CD4-positive, CD25-positive, alpha-beta regulatory T cell (primary cell): ENCODE results near the gene AOC3. TPM values are rescaled to one million over a fixed set of nuclear protein-coding genes. Genes with fewer than 3 reads are reported as not detected.
"Not testable (repeated sequence)": the region's sequence is repeated elsewhere in the genome, so short reads cannot be mapped to it uniquely, and the experiment has no call there.

Source experiments
- ATAC-seq, 2 donors: fragments of 150-1000 bp; cut with Tn5 transposase; one replicate each; pipeline ENCODE4 v1.10.0; 2021; ENCODE audit warnings: low read depth in 2 of 2, moderate number of reproducible peaks in 2 of 2, moderate library complexity in 1 of 2
- DNase-seq, 3 donors: peaks; one replicate each; pipeline versions ENCODE4 v3.0.0 to v3.0.0-alpha.2; 2012 to 2022; ENCODE audit warnings: mixed read lengths in 1 of 3
- H3K27ac ChIP-seq: one replicate; pipeline ENCODE4 v1.7.0; 2013; ENCODE audit warnings: mild to moderate bottlenecking, low read length; ENCODE audit not compliant: insufficient read depth, poor library complexity, severe bottlenecking
- H3K27me3 ChIP-seq: one replicate; pipeline ENCODE4 v1.7.0; 2013; ENCODE audit warnings: low read length; ENCODE audit not compliant: control insufficient read depth, insufficient read depth
- H3K36me3 ChIP-seq: one replicate; pipeline ENCODE4 v1.7.0; 2013; ENCODE audit warnings: mild to moderate bottlenecking, low read length, moderate library complexity; ENCODE audit not compliant: control insufficient read depth, insufficient read depth
- H3K4me1 ChIP-seq: 2 replicates; pipeline ENCODE4 v1.7.0; 2013; ENCODE audit warnings: mild to moderate bottlenecking, low read length; ENCODE audit not compliant: insufficient read depth, control insufficient read depth, poor library complexity, severe bottlenecking
- H3K4me3 ChIP-seq: one replicate; pipeline ENCODE4 v1.7.0; 2013; ENCODE audit warnings: low read depth, mild to moderate bottlenecking, low read length, moderate library complexity
- H3K9me3 ChIP-seq, 2 experiments: 1 replicate in 1 of 2; 2 replicates in 1 of 2; pipeline ENCODE4 v1.7.0; 2013; ENCODE audit warnings: low read length in 2 of 2, mild to moderate bottlenecking in 1 of 2, moderate library complexity in 1 of 2; ENCODE audit not compliant: control insufficient read depth in 2 of 2
- H3K27ac Mint-ChIP-seq, 3 donors: one replicate each; pipeline ENCODE4 v1.8.0; 2020 to 2022; ENCODE audit warnings: mild to moderate bottlenecking in 3 of 3, mixed read lengths in 3 of 3, moderate library complexity in 2 of 3
- H3K27me3 Mint-ChIP-seq: one replicate; pipeline ENCODE4 v1.8.0; 2022; ENCODE audit warnings: mild to moderate bottlenecking, mixed read lengths
- H3K36me3 Mint-ChIP-seq: one replicate; pipeline ENCODE4 v1.8.0; 2020; ENCODE audit warnings: mixed read lengths
- H3K4me1 Mint-ChIP-seq, 4 donors: one replicate each; pipeline ENCODE4 v1.8.0; 2020 to 2022; ENCODE audit warnings: mixed read lengths in 4 of 4, mild to moderate bottlenecking in 1 of 4
- H3K4me3 Mint-ChIP-seq, 4 donors: one replicate each; pipeline ENCODE4 v1.8.0; 2020 to 2022; ENCODE audit warnings: mild to moderate bottlenecking in 4 of 4, mixed read lengths in 4 of 4, moderate library complexity in 3 of 4
- H3K9me3 Mint-ChIP-seq, 7 donors: one replicate each; pipeline ENCODE4 v1.8.0; 2020 to 2022; ENCODE audit warnings: mixed read lengths in 7 of 7, mild to moderate bottlenecking in 3 of 7, moderate library complexity in 2 of 7
- polyA plus RNA-seq, 4 donors: library from polyadenylated mRNA; unstranded; fragments of 300-500 nt; fragmentation: Illumina TruSeq; gene quantifications; one replicate each; pipeline ENCODE4 v1.2.3, GENCODE V29; 2021
- total RNA-seq: library from RNA; stranded (reverse); gene quantifications from one replicate; pipeline ENCODE4 v1.2.3, GENCODE V29; 2022

The AOC3 gene
- total and polyA plus RNA-seq, 5 donors from 2014 or later = 0.49 TPM; not detected in 4

- Mint-ChIP-seq H3K27ac (no peak overlapping the region), H3K27me3 (peaks cover 5% of the 10 kb centered on the region), H3K9me3 (peaks cover 0 to 1% (median 0%) of the 10 kb centered on the region in 7 donors), H3K36me3 (no peaks in the 10 kb centered on the region), H3K4me1 (no peaks in the 10 kb centered on the region), H3K4me3 (no peak overlapping the region)
- Histone ChIP-seq H3K4me1 (no peaks in the 10 kb centered on the region), H3K4me3 (no peak overlapping the region), H3K9me3 (no peaks in the 10 kb centered on the region), H3K27ac (no peak overlapping the region), H3K27me3 (no peaks in the 10 kb centered on the region), H3K36me3 (no peaks in the 10 kb centered on the region)
- DNase-seq (no peak), ATAC-seq (no peak)
Measured at GRCh38 chr17:42853004-42853403, 2.0 kb downstream of the AOC3 start.

- H3K36me3 ChIP-seq = no peaks in the 10 kb centered on the region
- H3K27ac Mint-ChIP-seq = no peak overlapping the region
Measured at GRCh38 chr17:42853597-42853967, 2.6 kb downstream of the AOC3 start.

GRCh38 chr17:42853968-42854790 is 3.2 kb downstream of the AOC3 start:
- no peaks in the 10 kb centered on the region for H3K27me3 ChIP-seq
- Mint-ChIP-seq H3K4me1 (no peaks in the 10 kb centered on the region), H3K4me3 (no peak overlapping the region), H3K27me3 (peaks cover 5% of the 10 kb centered on the region), H3K9me3 (peaks cover 0 to 1% (median 0%) of the 10 kb centered on the region in 7 donors), H3K36me3 (no peaks in the 10 kb centered on the region), H3K27ac (no peak overlapping the region)
- no peaks in the 10 kb centered on the region for H3K36me3 ChIP-seq
- H3K9me3 ChIP-seq = no peaks in the 10 kb centered on the region
- DNase-seq = no peak
- ATAC-seq = no peak
- no peak overlapping the region for H3K27ac ChIP-seq
- no peak overlapping the region for H3K4me3 ChIP-seq
- H3K4me1 ChIP-seq = no peaks in the 10 kb centered on the region

More at GRCh38 chr17:42853597-42853967, 2.6 kb downstream of the AOC3 start:
- no peaks in the 10 kb centered on the region for H3K27me3 ChIP-seq
- no peaks in the 10 kb centered on the region for H3K4me1 ChIP-seq
- H3K27ac ChIP-seq = no peak overlapping the region
- ATAC-seq (no peak), DNase-seq (no peak)
- no peaks in the 10 kb centered on the region for H3K4me1 Mint-ChIP-seq
- peaks cover 5% of the 10 kb centered on the region for H3K27me3 Mint-ChIP-seq
- no peak overlapping the region for H3K4me3 Mint-ChIP-seq
- H3K36me3 Mint-ChIP-seq = no peaks in the 10 kb centered on the region
- peaks cover 0 to 1% (median 0%) of the 10 kb centered on the region in 7 donors for H3K9me3 Mint-ChIP-seq
- no peak overlapping the region for H3K4me3 ChIP-seq
- no peaks in the 10 kb centered on the region for H3K9me3 ChIP-seq

- no peak overlapping the region for H3K27ac ChIP-seq
- peaks cover 5% of the 10 kb centered on the region for H3K27me3 Mint-ChIP-seq
- H3K4me3 ChIP-seq = no peak overlapping the region
- no peaks in the 10 kb centered on the region for H3K4me1 ChIP-seq
- ATAC-seq (no peak), DNase-seq (no peak)
- no peak overlapping the region for H3K27ac Mint-ChIP-seq
- H3K4me1 Mint-ChIP-seq = no peaks in the 10 kb centered on the region
- no peaks in the 10 kb centered on the region for H3K36me3 ChIP-seq
- H3K4me3 Mint-ChIP-seq = no peak overlapping the region
- no peaks in the 10 kb centered on the region for H3K9me3 ChIP-seq
- no peaks in the 10 kb centered on the region for H3K27me3 ChIP-seq
- peaks cover 0 to 1% (median 0%) of the 10 kb centered on the region in 7 donors for H3K9me3 Mint-ChIP-seq
- H3K36me3 Mint-ChIP-seq = no peaks in the 10 kb centered on the region
Measured at GRCh38 chr17:42855048-42855596, 4.1 kb downstream of the AOC3 start.

GRCh38 chr17:42856093-42856492 is 5.1 kb downstream of the AOC3 start:
- not testable (repeated sequence) for H3K9me3 Mint-ChIP-seq, H3K4me3 Mint-ChIP-seq, H3K27me3 ChIP-seq, H3K36me3 ChIP-seq, H3K27ac ChIP-seq, H3K4me3 ChIP-seq, ATAC-seq, H3K27me3 Mint-ChIP-seq, H3K4me1 ChIP-seq, H3K4me1 Mint-ChIP-seq, H3K9me3 ChIP-seq, H3K36me3 Mint-ChIP-seq, DNase-seq, H3K27ac Mint-ChIP-seq

- H3K9me3 ChIP-seq, DNase-seq, H3K36me3 Mint-ChIP-seq, ATAC-seq, H3K27me3 Mint-ChIP-seq, H3K27ac ChIP-seq, H3K4me3 Mint-ChIP-seq, H3K4me1 ChIP-seq, H3K4me1 Mint-ChIP-seq, H3K4me3 ChIP-seq, H3K27ac Mint-ChIP-seq, H3K9me3 Mint-ChIP-seq, H3K27me3 ChIP-seq, H3K36me3 ChIP-seq: not testable (repeated sequence)
Measured at GRCh38 chr17:42856516-42856915, 5.5 kb downstream of the AOC3 start.

GRCh38 chr17:42857389-42857788 is 6.4 kb downstream of the AOC3 start:
- Mint-ChIP-seq H3K27me3 (peaks cover 5% of the 10 kb centered on the region), H3K4me1 (no peaks in the 10 kb centered on the region), H3K9me3 (peaks cover 0 to 1% (median 0%) of the 10 kb centered on the region in 7 donors), H3K4me3 (no peak overlapping the region), H3K27ac (no peak overlapping the region), H3K36me3 (no peaks in the 10 kb centered on the region)
- Histone ChIP-seq H3K4me1 (no peaks in the 10 kb centered on the region), H3K9me3 (no peaks in the 10 kb centered on the region), H3K4me3 (no peak overlapping the region), H3K27me3 (no peaks in the 10 kb centered on the region), H3K36me3 (no peaks in the 10 kb centered on the region), H3K27ac (no peak overlapping the region)
- no peak for ATAC-seq
- DNase-seq = no peak

- Histone ChIP-seq H3K36me3 (no peaks in the 10 kb centered on the region), H3K27ac (no peak overlapping the region), H3K4me3 (no peak overlapping the region), H3K9me3 (no peaks in the 10 kb centered on the region), H3K4me1 (no peaks in the 10 kb centered on the region), H3K27me3 (no peaks in the 10 kb centered on the region)
- DNase-seq (no peak), ATAC-seq (no peak)
- H3K9me3 Mint-ChIP-seq = peaks cover 0 to 3% (median 0%) of the 10 kb centered on the region in 7 donors
- no peak overlapping the region for H3K27ac Mint-ChIP-seq
- H3K4me3 Mint-ChIP-seq = no peak overlapping the region
- no peaks in the 10 kb centered on the region for H3K36me3 Mint-ChIP-seq
- H3K4me1 Mint-ChIP-seq = no peaks in the 10 kb centered on the region
- peaks cover 19% of the 10 kb centered on the region for H3K27me3 Mint-ChIP-seq
Measured at GRCh38 chr17:42865638-42866094, 14.7 kb downstream of the AOC3 start.
